Activated T-cell treated with anti-CD3 and anti-CD28 coated beads for 24 hours (primary cell): ENCODE results near the gene CCDC78.
"Not testable (repeated sequence)": the region's sequence is repeated elsewhere in the genome, so short reads cannot be mapped to it uniquely, and the experiment has no call there.

Experiments used
- DNase-seq: peaks from one replicate; pipeline ENCODE4 v3.0.0-alpha.2; 2020; ENCODE audit warnings: low read depth

CCDC78 gene

GRCh38 chr16:760545-761343 is 34.5 kb upstream of the CCDC78 start, which contains the start of gene MSLN:
Gene MSLN (plus strand): TSS chr16:760734. CDS start chr16:762681, 1,947 bp downstream.
- DNase-seq: no peak

- no peak for DNase-seq
Measured at GRCh38 chr16:760065-760464, 33.8 kb upstream of the CCDC78 start.

- no peak for DNase-seq
Measured at GRCh38 chr16:759110-759910, 33.1 kb upstream of the CCDC78 start.

DNA sequence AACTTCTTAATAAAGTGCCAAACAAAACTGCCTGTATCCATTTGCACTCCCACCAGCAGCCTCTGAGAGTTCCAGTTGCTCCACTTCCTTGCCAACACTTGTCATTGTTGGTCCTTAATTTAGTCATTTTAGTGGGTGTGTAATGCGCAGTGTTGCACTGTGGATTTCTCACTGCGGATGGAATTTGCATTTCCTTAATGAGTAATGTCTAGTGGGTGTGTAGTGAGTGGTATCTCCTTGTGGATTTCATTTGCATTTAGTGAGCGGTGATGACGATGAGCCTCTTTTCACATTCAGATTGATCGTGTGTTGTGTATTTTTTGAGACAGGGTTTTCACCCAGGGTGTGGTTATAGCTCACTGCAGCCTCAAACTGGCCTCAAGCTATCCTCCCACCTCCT is 30.2 kb upstream of the CCDC78 start:
- DNase-seq: no peak

- no peak for DNase-seq
Measured at GRCh38 chr16:754656-755055, 28.4 kb upstream of the CCDC78 start.

DNA sequence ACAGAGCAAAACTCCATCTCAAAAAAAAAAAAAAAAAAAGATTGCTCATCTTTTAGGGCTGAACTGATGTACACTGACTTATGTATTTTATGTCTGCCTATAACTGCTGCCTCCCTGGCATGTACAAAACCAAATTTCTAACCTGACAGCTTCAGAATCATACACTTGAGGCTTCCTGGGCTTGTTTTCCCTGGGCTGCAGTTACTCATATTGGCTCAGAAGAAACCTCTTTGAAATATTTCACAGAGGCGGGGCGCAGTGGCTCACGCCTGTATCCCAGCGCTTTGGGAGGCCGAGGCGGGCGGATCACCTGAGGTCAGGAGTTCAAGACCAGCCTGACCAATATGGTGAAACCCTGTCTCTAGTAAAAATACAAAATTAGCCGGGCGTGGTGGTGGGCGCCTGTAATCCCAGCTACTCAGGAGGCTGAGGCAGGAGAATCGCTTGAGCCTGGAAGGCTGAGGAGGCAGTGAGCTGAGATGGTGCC is 27.9 kb upstream of the CCDC78 start:
- not testable (repeated sequence) for DNase-seq

DNA sequence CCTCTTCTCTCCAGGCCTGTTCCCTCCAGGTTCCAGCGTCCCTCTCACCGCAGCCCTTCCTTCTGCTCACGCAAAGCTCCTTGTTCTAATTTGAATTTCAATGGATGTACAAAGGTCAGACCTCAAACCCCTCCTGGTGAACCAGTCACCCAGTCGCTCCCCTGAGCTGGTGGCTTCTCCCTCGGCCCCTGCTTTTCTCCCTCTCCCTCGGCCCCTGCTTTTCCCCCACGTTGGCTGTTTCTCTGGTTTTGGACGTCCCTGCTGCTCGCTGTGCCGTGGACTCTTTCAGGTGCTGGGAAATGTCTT is 25.7 kb upstream of the CCDC78 start:
- no peak for DNase-seq

GRCh38 chr16:751152-752006 is 25.1 kb upstream of the CCDC78 start:
- DNase-seq: no peak

- DNase-seq: no peak
Measured at GRCh38 chr16:750485-750884, 24.2 kb upstream of the CCDC78 start.

- no peak for DNase-seq
Measured at GRCh38 chr16:749010-749409, 22.8 kb upstream of the CCDC78 start.

DNA sequence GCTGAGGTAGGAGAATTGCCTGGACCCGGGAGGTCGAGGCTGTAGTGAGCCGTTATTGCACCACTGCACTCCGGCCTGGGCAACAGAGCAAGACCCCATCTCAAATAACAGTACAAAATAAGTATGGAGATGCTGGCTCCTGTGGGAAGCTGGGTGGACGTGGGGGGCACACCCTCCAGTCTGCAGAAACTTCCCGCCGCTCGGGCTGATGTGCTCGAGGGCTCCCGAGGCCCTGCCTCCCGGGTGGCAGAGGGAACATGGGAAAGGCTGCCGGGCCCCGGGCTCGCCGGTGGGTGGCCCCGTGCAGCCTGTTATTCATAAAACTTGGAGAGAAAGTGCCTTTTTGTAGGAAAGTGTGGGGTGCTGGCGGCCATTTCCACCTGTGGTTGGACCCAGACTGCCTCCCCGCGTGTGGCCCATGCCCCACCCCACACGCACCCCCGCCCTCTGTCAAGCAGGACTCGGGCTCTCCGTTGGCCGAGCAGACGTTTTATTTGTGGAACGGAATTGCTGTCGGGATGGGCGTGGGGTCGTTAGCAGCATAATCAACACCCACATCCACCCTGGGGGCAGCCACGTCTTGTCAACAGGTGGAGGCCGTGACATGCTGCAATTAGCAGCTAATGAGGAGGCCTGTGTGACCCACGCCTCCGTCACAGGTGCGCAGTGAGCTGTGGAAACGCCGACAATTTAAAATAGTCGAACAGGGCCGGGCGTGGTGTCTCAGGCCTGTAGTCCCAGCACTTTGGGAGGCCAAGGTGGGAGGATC is 21.9 kb upstream of the CCDC78 start:
- no peak for DNase-seq

GRCh38 chr16:746637-747036 is 20.4 kb upstream of the CCDC78 start:
- DNase-seq: no peak

GRCh38 chr16:745739-746138 is 19.5 kb upstream of the CCDC78 start:
- no peak for DNase-seq

GRCh38 chr16:743794-744500 is 17.7 kb upstream of the CCDC78 start:
- DNase-seq: no peak

DNA sequence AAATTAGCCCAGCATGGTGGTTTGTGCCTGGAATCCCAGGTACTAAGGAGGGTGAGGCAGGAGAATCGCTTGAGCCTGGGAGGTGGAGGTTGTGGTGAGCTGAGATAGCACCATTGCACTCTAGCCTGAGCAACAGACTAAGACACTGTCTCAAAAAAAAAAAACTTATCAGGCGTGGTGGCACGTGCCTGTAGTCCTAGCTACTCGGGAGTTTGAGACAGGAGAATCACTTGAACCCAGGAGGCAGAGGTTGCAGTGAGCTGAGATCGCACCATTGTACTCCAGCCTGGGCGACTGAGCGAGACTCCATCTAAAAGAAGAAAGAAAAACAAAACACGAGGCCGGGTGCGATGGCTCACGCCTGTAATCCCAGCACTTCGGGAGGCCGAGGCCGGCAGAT is 16.7 kb upstream of the CCDC78 start:
- not testable (repeated sequence) for DNase-seq

DNA sequence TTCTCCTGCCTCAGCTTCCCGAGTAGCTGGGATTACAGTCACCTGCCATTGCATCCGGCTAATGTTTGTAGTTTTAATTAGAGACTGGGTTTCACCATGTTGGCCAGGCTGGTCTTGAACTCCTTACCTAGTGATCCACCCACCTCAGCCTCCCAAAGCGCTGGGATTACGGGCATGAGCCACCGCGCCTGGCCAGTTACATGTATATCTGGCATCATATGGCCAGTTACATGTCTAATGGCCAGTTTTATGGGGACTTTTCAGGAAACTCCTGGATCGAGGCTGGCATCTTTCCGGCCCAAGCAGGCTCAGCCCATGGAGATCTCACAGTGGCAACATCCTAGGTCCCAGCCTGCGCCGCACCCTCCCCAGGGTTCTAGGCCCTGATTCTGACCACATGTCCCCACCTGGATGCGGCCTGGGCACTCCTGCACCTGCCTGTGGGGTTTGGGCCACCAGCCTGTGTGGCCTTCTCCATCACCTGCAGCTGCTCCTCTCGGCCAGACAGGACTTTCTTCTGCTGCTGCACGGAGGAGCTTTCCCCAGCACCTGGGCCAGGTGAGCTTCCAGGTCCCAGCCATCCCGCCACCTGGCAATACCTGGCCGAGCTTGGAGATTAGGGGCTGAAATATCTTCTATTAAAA is 15.9 kb upstream of the CCDC78 start:
- DNase-seq: no peak

DNA sequence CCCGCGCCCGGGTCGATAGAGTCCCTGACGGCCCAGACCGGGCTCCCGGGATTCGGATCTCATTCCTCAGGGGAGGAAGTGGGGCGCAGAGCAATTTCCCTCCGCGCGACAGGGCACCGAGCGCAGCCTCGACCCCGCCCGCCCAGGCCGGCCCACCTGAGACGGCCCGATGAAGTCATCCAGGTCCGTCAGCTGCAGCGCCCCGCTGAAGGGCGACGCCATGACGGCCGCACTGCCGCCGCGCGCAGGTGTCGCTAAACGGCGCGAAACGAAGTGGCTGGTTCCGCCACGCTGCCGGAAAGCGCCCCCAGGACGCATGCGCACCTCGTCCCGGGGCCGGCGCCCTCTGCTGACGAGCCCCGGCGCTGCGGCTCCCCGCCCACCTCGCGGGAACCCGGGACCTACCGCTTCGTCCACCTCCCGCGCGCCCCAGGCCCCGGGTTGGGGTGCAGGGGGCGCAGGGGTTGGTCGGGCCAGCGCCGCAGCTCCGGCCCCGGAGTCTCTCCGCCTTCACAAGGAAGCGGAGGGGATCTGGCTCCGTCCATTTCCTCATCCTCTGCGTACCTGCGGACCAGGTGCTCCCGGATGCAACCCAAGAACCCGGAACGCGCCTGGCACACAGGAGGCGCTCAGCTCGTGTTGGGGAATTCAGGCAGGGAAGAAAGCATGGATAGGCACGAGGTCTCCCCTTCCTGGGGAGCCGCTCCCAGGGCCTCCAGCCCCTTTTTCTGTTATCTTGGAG is 14.7 kb upstream of the CCDC78 start, which contains the start of gene CIAO3:
Gene CIAO3 (minus strand): TSS at position 234 of the 742 bp plus-strand sequence. CDS start 12 bp downstream, at position 222.
- peak; percentile 89 for DNase-seq

DNA sequence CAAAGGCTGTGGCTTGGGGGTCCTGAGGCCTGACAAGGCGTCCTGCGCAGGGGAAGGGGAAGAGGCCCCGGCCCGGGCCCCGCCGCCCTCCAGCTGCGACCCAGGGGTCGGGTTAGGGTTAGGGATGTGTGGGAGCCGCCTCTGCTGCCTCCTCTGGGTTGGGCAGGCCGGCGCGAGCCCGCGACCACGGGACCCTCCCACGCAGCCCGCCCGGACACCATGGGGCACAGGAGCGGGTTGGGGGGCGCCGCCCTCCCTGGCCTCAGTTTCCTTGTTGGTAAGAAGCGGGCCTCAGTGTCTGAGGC is 14.2 kb upstream of the CCDC78 start:
- DNase-seq: no peak

DNA sequence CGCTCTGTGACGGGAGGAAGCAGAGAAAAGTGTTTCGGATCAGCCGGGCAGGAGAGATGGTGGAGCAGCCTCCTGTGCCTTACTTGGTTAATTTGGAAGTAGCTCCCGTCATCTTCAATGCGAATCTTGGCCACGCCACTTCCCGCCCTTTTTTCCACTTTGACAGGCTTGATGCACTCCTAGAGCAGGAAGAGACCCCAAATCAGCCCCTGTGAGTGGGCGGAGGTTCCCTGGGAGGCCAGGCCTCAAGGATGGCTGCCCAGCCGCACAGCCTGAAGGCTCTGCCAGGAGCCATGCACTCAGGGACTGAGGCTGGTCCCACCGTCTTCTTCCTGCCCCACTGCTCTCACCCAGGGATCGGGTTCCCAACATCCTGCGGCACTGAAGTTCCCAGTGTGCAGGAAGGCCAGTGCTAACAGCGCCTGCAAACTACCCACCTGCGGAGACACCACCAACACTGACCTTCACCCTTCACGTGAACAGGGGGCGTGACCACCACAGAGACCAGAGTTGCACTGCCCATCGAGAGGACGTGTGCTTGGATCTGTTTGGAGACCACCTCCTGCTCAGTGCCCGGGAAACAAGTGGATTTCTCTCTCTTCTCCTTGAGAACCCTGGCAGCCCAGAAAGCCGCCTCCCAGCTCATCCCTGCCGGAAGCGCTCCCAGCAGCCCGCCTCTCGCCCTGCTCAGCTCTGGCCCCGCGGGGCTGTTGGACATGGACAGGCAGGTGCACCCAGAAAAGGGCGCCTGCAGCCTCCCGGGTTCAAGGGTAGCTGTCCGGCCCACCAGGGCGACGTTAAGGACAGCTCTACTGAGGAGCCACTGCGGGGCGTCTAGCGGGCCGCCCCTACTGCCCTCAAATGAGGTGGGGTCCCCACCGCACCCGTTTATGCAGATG is 13.6 kb upstream of the CCDC78 start:
- no peak for DNase-seq
